Lung (tissue), 12 donors: Measurements from ENCODE around the gene MRPL37. TPM values are rescaled to one million over a fixed set of nuclear protein-coding genes. Genes with fewer than 3 reads are reported as not detected.

Experiments used
- ATAC-seq: fragments of 200-7000 bp; cut with Tn5 transposase; one replicate; pipeline ENCODE4 v1.9.1; 2020; ENCODE audit warnings: moderate number of reproducible peaks; ENCODE audit not compliant: insufficient read depth, low FRiP score
- DNase-seq, 3 donors: peaks; one replicate each; pipeline ENCODE4 v3.0.0-alpha.2; 2013 to 2017
- H3K27ac ChIP-seq, 2 donors: one replicate each; pipeline ENCODE4 v1.5.1; 2013; ENCODE audit warnings: mild to moderate bottlenecking in 2 of 2, moderate library complexity in 2 of 2, control low read depth in 1 of 2, inconsistent platforms in 1 of 2, low read depth in 1 of 2, low read length in 1 of 2
- H3K27me3 ChIP-seq, 3 donors: one replicate each; pipeline ENCODE4 v1.5.1; 2013; ENCODE audit warnings: low read length in 2 of 3; ENCODE audit not compliant: control insufficient read depth in 3 of 3, insufficient read depth in 3 of 3
- H3K36me3 ChIP-seq, 4 donors: one replicate each; pipeline ENCODE4 v1.5.1; 2013; ENCODE audit warnings: low read length in 4 of 4, mild to moderate bottlenecking in 1 of 4, moderate library complexity in 1 of 4; ENCODE audit not compliant: control insufficient read depth in 4 of 4, insufficient read depth in 4 of 4
- H3K4me1 ChIP-seq, 5 donors: one replicate each; pipeline ENCODE4 v1.5.1; 2013; ENCODE audit warnings: low read length in 5 of 5, mild to moderate bottlenecking in 2 of 5, moderate library complexity in 1 of 5; ENCODE audit not compliant: control insufficient read depth in 5 of 5, insufficient read depth in 5 of 5
- H3K4me3 ChIP-seq: one replicate; pipeline ENCODE4 v1.5.1; 2013; ENCODE audit warnings: mild to moderate bottlenecking, control low read depth, moderate library complexity
- H3K9ac ChIP-seq, 2 donors: one replicate each; pipeline ENCODE4 v1.5.1; 2013; ENCODE audit warnings: low read length in 2 of 2, control low read depth in 1 of 2; ENCODE audit not compliant: insufficient read depth in 1 of 2
- H3K9me3 ChIP-seq, 4 donors: one replicate each; pipeline ENCODE4 v1.5.1; 2013; ENCODE audit warnings: low read length in 3 of 4, mild to moderate bottlenecking in 1 of 4, moderate library complexity in 1 of 4; ENCODE audit not compliant: control insufficient read depth in 4 of 4, insufficient read depth in 3 of 4
- CTCF ChIP-seq: IDR thresholded peaks from 2 replicates; pipeline ENCODE4 v1.5.1; 2012; ENCODE audit warnings: mild to moderate bottlenecking; ENCODE audit errors: control extremely low read depth, extremely low read depth
- WGBS, 2 donors: extraction: QIAGEN DNeasy Blood & Tissue Kit; methylation state at CpG; one replicate each; pipeline ENCODE4 v1.1.7; 2013; 5-methylcytosine and 5-hydroxymethylcytosine counted together
- polyA plus RNA-seq, 2 donors: library from polyadenylated mRNA; stranded (reverse); fragments of 200-250 nt; gene quantifications; one replicate each; pipeline ENCODE4 v1.2.1, GENCODE V29; 2013
- total RNA-seq, 2 donors: library from RNA; depleted of rRNA in 1 of 2; stranded (reverse); fragments of >200 nt in 1 of 2; gene quantifications; one replicate each; pipeline ENCODE4 v1.2.1, GENCODE V29; 2014 to 2021
- donor health status: control.
- donor health status: control.
- donor health status: Bipolar disorder and iron deficiency.
- donor health status: healthy.
- donor health status: DM: yes; HTN: yes; CAD: no.

Gene MRPL37
- total and polyA plus RNA-seq, 4 donors = 23.9 to 68.5 (median 39.7) TPM

- ATAC-seq (no peak), DNase-seq (no peak)
- no peak for TF ChIP-seq CTCF
- 86 to 94% methylated on average over 6 of the region's 6 CpGs for WGBS, 2 donors
- Histone ChIP-seq H3K9me3 (no peaks in the 10 kb centered on the region), H3K4me3 (no peak overlapping the region), H3K4me1 (peaks cover 0 to 2% (median 0%) of the 10 kb centered on the region in 5 donors), H3K9ac (no peak overlapping the region), H3K27me3 (no peaks in the 10 kb centered on the region), H3K27ac (no peak overlapping the region), H3K36me3 (no peaks in the 10 kb centered on the region)
Measured at GRCh38 chr1:54157401-54157800, 42.6 kb upstream of the MRPL37 start.

GRCh38 chr1:54158071-54158470 lies 41.9 kb upstream of the MRPL37 start:
- no peak overlapping the region for H3K4me3 ChIP-seq
- 91 to 100% methylated on average over 3 of the region's 3 CpGs for WGBS, 2 donors
- H3K9me3 ChIP-seq = no peaks in the 10 kb centered on the region
- ATAC-seq = no peak
- DNase-seq = no peak
- no peak overlapping the region for H3K27ac ChIP-seq
- no peak for TF ChIP-seq CTCF
- no peaks in the 10 kb centered on the region for H3K27me3 ChIP-seq
- H3K9ac ChIP-seq = no peak overlapping the region
- peaks cover 0 to 2% (median 0%) of the 10 kb centered on the region in 5 donors for H3K4me1 ChIP-seq
- no peaks in the 10 kb centered on the region for H3K36me3 ChIP-seq

GRCh38 chr1:54159733-54160316 lies 40.1 kb upstream of the MRPL37 start:
- TF ChIP-seq CTCF = no peak
- no peak for DNase-seq
- Histone ChIP-seq H3K27ac (no peak overlapping the region), H3K36me3 (no peaks in the 10 kb centered on the region), H3K27me3 (no peaks in the 10 kb centered on the region), H3K4me1 (peaks cover 0 to 1% (median 0%) of the 10 kb centered on the region in 5 donors), H3K9ac (no peak overlapping the region), H3K9me3 (no peaks in the 10 kb centered on the region), H3K4me3 (no peak overlapping the region)
- WGBS, 2 donors = 71 to 83% methylated on average over 4 of the region's 4 CpGs
- ATAC-seq = no peak

GRCh38 chr1:54160351-54160750 lies 39.6 kb upstream of the MRPL37 start:
- no peaks in the 10 kb centered on the region for H3K27me3 ChIP-seq
- DNase-seq = peak in 1 of 3 donors; percentile 16
- no peak overlapping the region for H3K4me3 ChIP-seq
- peaks cover 0 to 1% (median 0%) of the 10 kb centered on the region in 5 donors for H3K4me1 ChIP-seq
- H3K9ac ChIP-seq = no peak overlapping the region
- H3K9me3 ChIP-seq = no peaks in the 10 kb centered on the region
- ATAC-seq = no peak
- no peak for TF ChIP-seq CTCF
- H3K27ac ChIP-seq = no peak overlapping the region
- 56 to 77% methylated on average over 3 of the region's 3 CpGs for WGBS, 2 donors
- H3K36me3 ChIP-seq = no peaks in the 10 kb centered on the region
